GM18517 (cell line): ENCODE measurements around the gene PEAK1.

Experiments used
- ATAC-seq: cut with Tn5 transposase; IDR thresholded peaks from one replicate; pipeline ENCODE4 v1.9.1; 2021; ENCODE audit warnings: mild to moderate bottlenecking, moderate library complexity; ENCODE audit not compliant: unreplicated experiment

PEAK1 gene

GRCh38 chr15:77402740-77403379 lies 17.0 kb downstream of the PEAK1 start:
- no peak for ATAC-seq

GRCh38 chr15:77400258-77400657 lies 19.6 kb downstream of the PEAK1 start:
- no peak for ATAC-seq

GRCh38 chr15:77398927-77399326 lies 21.0 kb downstream of the PEAK1 start:
- no peak for ATAC-seq

GRCh38 chr15:77396692-77397091 lies 23.2 kb downstream of the PEAK1 start:
- no peak for ATAC-seq

- no peak for ATAC-seq
Observed at GRCh38 chr15:77395013-77395774, 24.7 kb downstream of the PEAK1 start.

- no peak for ATAC-seq
Observed at GRCh38 chr15:77393471-77393840, 26.4 kb downstream of the PEAK1 start.

GRCh38 chr15:77392762-77393470 lies 27.0 kb downstream of the PEAK1 start:
- no peak for ATAC-seq

- no peak for ATAC-seq
Observed at GRCh38 chr15:77391372-77391951, 28.4 kb downstream of the PEAK1 start.

GRCh38 chr15:77387365-77388105 lies 32.4 kb downstream of the PEAK1 start:
- ATAC-seq = no peak

GRCh38 chr15:77386626-77387025 lies 33.3 kb downstream of the PEAK1 start:
- no peak for ATAC-seq

- ATAC-seq = no peak
Observed at GRCh38 chr15:77384589-77385359, 35.1 kb downstream of the PEAK1 start.

GRCh38 chr15:77384086-77384485 lies 35.8 kb downstream of the PEAK1 start:
- ATAC-seq = no peak

- no peak for ATAC-seq
Observed at GRCh38 chr15:77380033-77380432, 39.9 kb downstream of the PEAK1 start.

GRCh38 chr15:77376770-77377169 lies 43.1 kb downstream of the PEAK1 start:
- no peak for ATAC-seq

- ATAC-seq = no peak
Observed at GRCh38 chr15:77375133-77375532, 44.8 kb downstream of the PEAK1 start.

- ATAC-seq = no peak
Observed at GRCh38 chr15:77373441-77373840, 46.5 kb downstream of the PEAK1 start.

- no peak for ATAC-seq
Observed at GRCh38 chr15:77371850-77372563, 47.9 kb downstream of the PEAK1 start.

GRCh38 chr15:77370580-77370979 lies 49.3 kb downstream of the PEAK1 start:
- ATAC-seq = no peak

- ATAC-seq = no peak
Observed at GRCh38 chr15:77369168-77369567, 50.7 kb downstream of the PEAK1 start.

GRCh38 chr15:77367631-77368030 lies 52.3 kb downstream of the PEAK1 start:
- no peak for ATAC-seq
